Occipital lobe (tissue), 3 donors: Measurements from ENCODE around the gene PRDM2. TPM values are rescaled to one million over a fixed set of nuclear protein-coding genes. Genes with fewer than 3 reads are reported as not detected.

Experiments used
- DNase-seq: peaks from one replicate; lab custom pipeline; 2025; lab: John Stamatoyannopoulos, UW
- small RNA-seq: library from RNA; depleted of rRNA; stranded (forward); fragments of <200 nt; gene quantifications from one replicate; pipeline ENCODE3, GENCODE V24; 2014
- total RNA-seq: library from RNA; depleted of rRNA; stranded (reverse); fragments of >200 nt; gene quantifications from one replicate; pipeline ENCODE4 v1.2.3, GENCODE V29; 2014

Gene PRDM2
- total RNA-seq, 1 donor from 2014 or later, result 36.8 TPM

- no peak for DNase-seq
Observed at GRCh38 chr1:13832536-13832935, 132.5 kb downstream of the PRDM2 start.

- DNase-seq, result no peak
Observed at GRCh38 chr1:13836136-13836535, 136.1 kb downstream of the PRDM2 start.

GRCh38 chr1:13836631-13837030 is 136.6 kb downstream of the PRDM2 start:
- no peak for DNase-seq

GRCh38 chr1:13838236-13838635 is 138.2 kb downstream of the PRDM2 start:
- no peak for DNase-seq

GRCh38 chr1:13842497-13842896 is 142.5 kb downstream of the PRDM2 start:
- DNase-seq, result no peak

- no peak for DNase-seq
Observed at GRCh38 chr1:13851726-13852125, 151.7 kb downstream of the PRDM2 start.

- no peak for DNase-seq
Observed at GRCh38 chr1:13855554-13855953, 155.6 kb downstream of the PRDM2 start.

- no peak for DNase-seq
Observed at GRCh38 chr1:13860031-13860430, 160.0 kb downstream of the PRDM2 start.

GRCh38 chr1:13864760-13865159 is 164.8 kb downstream of the PRDM2 start:
- no peak for DNase-seq

GRCh38 chr1:13865851-13866250 is 165.9 kb downstream of the PRDM2 start:
- DNase-seq, result no peak

GRCh38 chr1:13867603-13868002 is 167.6 kb downstream of the PRDM2 start:
- no peak for DNase-seq

- no peak for DNase-seq
Observed at GRCh38 chr1:13869172-13869797, 169.3 kb downstream of the PRDM2 start.

- DNase-seq, result no peak
Observed at GRCh38 chr1:13871413-13871812, 171.4 kb downstream of the PRDM2 start.

GRCh38 chr1:13871886-13872285 is 171.9 kb downstream of the PRDM2 start:
- no peak for DNase-seq

- DNase-seq, result no peak
Observed at GRCh38 chr1:13873032-13873431, 173.0 kb downstream of the PRDM2 start.

Small RNA genes within 50 kb of the gene (small RNA-seq; reads per million reads assigned to genes)
- gene RF00564, result not detected

Other genes with a start within 250 kb of the PRDM2 start
- gene LRRC38, start 186.2 kb upstream of the PRDM2 start, total RNA-seq, result not detected
- 5.9 TPM for gene PDPN, start 116.4 kb upstream of the PRDM2 start, total RNA-seq